RPMI7951 (cell line): ENCODE data around the gene PDGFB. TPM values are rescaled to one million over a fixed set of nuclear protein-coding genes. Genes with fewer than 3 reads are reported as not detected.

Experiments used
- DNase-seq: peaks from one replicate; pipeline ENCODE4 v3.0.0-alpha.2; 2012; ENCODE audit warnings: low read depth
- total RNA-seq: library from RNA; depleted of rRNA; stranded (reverse); fragments of >200 nt; shearing (Covaris generic); gene quantifications from 2 replicates; pipeline ENCODE4 v1.2.3, GENCODE V29; 2014

The PDGFB gene
- total RNA-seq, 1 experiment from 2014 or later, result 1.7 TPM

GRCh38 chr22:39207141-39208012, 37.4 kb downstream of the PDGFB start:
- DNase-seq, result peak; percentile 83

- no peak for DNase-seq
Observed at GRCh38 chr22:39206491-39206890, 38.3 kb downstream of the PDGFB start.

GRCh38 chr22:39205344-39206021, 39.3 kb downstream of the PDGFB start:
- peak; percentile 92 for DNase-seq

GRCh38 chr22:39204216-39204615, 40.6 kb downstream of the PDGFB start:
- no peak for DNase-seq

GRCh38 chr22:39197578-39197977, 47.2 kb downstream of the PDGFB start:
- no peak for DNase-seq

- no peak for DNase-seq
Observed at GRCh38 chr22:39194098-39194497, 50.7 kb downstream of the PDGFB start.

GRCh38 chr22:39188809-39189208, 56.0 kb downstream of the PDGFB start:
- no peak for DNase-seq

- peak; percentile 86 for DNase-seq
Observed at GRCh38 chr22:39185601-39186012, 59.2 kb downstream of the PDGFB start.

GRCh38 chr22:39184586-39185577, 59.9 kb downstream of the PDGFB start:
- no peak for DNase-seq

- peak; percentile 67 for DNase-seq
Observed at GRCh38 chr22:39183991-39184585, 60.7 kb downstream of the PDGFB start.

GRCh38 chr22:39182478-39183030, 62.2 kb downstream of the PDGFB start:
- peak; percentile 72 for DNase-seq

GRCh38 chr22:39181778-39182177, 63.0 kb downstream of the PDGFB start:
- DNase-seq, result no peak

- no peak for DNase-seq
Observed at GRCh38 chr22:39181356-39181755, 63.4 kb downstream of the PDGFB start.

GRCh38 chr22:39179841-39180335, 64.9 kb downstream of the PDGFB start:
- DNase-seq, result no peak

GRCh38 chr22:39179401-39179827, 65.4 kb downstream of the PDGFB start:
- DNase-seq, result no peak

GRCh38 chr22:39178206-39179111, 66.3 kb downstream of the PDGFB start:
- DNase-seq, result peak; percentile 41

GRCh38 chr22:39177791-39178190, 67.0 kb downstream of the PDGFB start:
- DNase-seq, result no peak

- DNase-seq, result no peak
Observed at GRCh38 chr22:39177456-39177775, 67.4 kb downstream of the PDGFB start.

- no peak for DNase-seq
Observed at GRCh38 chr22:39176714-39177455, 67.9 kb downstream of the PDGFB start.
